SU-DHL-6 (cell line): ENCODE results near the gene MARK3.

Experiments used
- H2AFZ ChIP-seq: fragments of 200-600 bp; sonication (generic); 2 replicates; pipeline ENCODE4 v1.6.1; 2014; ENCODE audit warnings: low read depth, mild to moderate bottlenecking, moderate library complexity, mixed read lengths, antibody characterized with exemption, low read length; ENCODE audit not compliant: severe bottlenecking
- H3F3A ChIP-seq: fragments of 200-600 bp; shearing (Covaris generic); 2 replicates; pipeline ENCODE4 v1.6.0; 2016; ENCODE audit warnings: antibody characterized with exemption, mild to moderate bottlenecking; ENCODE audit not compliant: insufficient read depth
- H3K27ac ChIP-seq: fragments of 200-600 bp; sonication (generic); 2 replicates; pipeline ENCODE4 v1.5.1; 2016; ENCODE audit warnings: low read depth, mild to moderate bottlenecking, low read length, moderate library complexity, mixed read lengths
- H3K27me3 ChIP-seq: fragments of 200-600 bp; sonication (generic), shearing (Covaris generic); 2 replicates; pipeline ENCODE4 v1.6.0; 2014; ENCODE audit warnings: mild to moderate bottlenecking, low read length
- H3K36me3 ChIP-seq: fragments of 200-600 bp; sonication (generic); 2 replicates; pipeline ENCODE4 v1.6.1; 2014; ENCODE audit warnings: mild to moderate bottlenecking, low read length, mixed read lengths
- H3K4me2 ChIP-seq: fragments of 300-600, 200-600 bp; shearing (Covaris generic), sonication (generic); 2 replicates; pipeline ENCODE4 v1.6.0; 2014; ENCODE audit warnings: low read length, low read depth, mild to moderate bottlenecking; ENCODE audit not compliant: poor library complexity, severe bottlenecking
- H3K4me3 ChIP-seq: fragments of 200-600 bp; sonication (generic); 2 replicates; pipeline ENCODE4 v1.5.1; 2014; ENCODE audit warnings: antibody characterized with exemption, low read length, mild to moderate bottlenecking, mixed read lengths; ENCODE audit not compliant: insufficient read depth, poor library complexity, severe bottlenecking
- H3K79me2 ChIP-seq: fragments of 200-600 bp; sonication (generic); 2 replicates; pipeline ENCODE4 v1.6.1; 2014; ENCODE audit warnings: mild to moderate bottlenecking, low read length, moderate library complexity; ENCODE audit not compliant: insufficient read depth
- H3K9ac ChIP-seq: fragments of 200-600 bp; sonication (generic); 2 replicates; pipeline ENCODE4 v1.7.0; 2014; ENCODE audit warnings: mild to moderate bottlenecking, low read length
- H3K9me2 ChIP-seq: fragments of 200-600 bp; sonication (generic); replicated peaks from 2 replicates; pipeline ENCODE4 v1.6.1; 2014; ENCODE audit warnings: low read length; ENCODE audit not compliant: insufficient read depth
- H3K9me3 ChIP-seq: fragments of 200-600 bp; sonication (generic); 2 replicates; pipeline ENCODE4 v1.6.1; 2014; ENCODE audit warnings: low read length, mixed read lengths; ENCODE audit not compliant: insufficient read depth
- H4K20me1 ChIP-seq: fragments of 200-600 bp; sonication (generic); 2 replicates; pipeline ENCODE4 v1.6.1; 2014; ENCODE audit warnings: low read depth, mild to moderate bottlenecking, antibody characterized with exemption, low read length, moderate library complexity, mixed read lengths
- CTCF ChIP-seq: fragments of 200-600 bp; sonication (generic); IDR thresholded peaks from one replicate; pipeline ENCODE4 v1.5.1; 2017; ENCODE audit warnings: antibody characterized with exemption, mild to moderate bottlenecking, low read length, moderate library complexity; ENCODE audit not compliant: insufficient read depth, poor library complexity, severe bottlenecking
- EZH2phosphoT487 ChIP-seq: fragments of 200-600 bp; sonication (generic), shearing (Covaris generic); conservative IDR thresholded peaks from 2 replicates; pipeline ENCODE4 v1.6.1; 2018; ENCODE audit warnings: mild to moderate bottlenecking, antibody characterized with exemption, low read length, moderate library complexity, mixed read lengths

The MARK3 gene

GRCh38 chr14:103398427-103399195, 13.4 kb downstream of the MARK3 start:
- peaks cover 99% of the 10 kb centered on the region for H3K79me2 ChIP-seq
- no peaks in the 10 kb centered on the region for H3K9me3 ChIP-seq
- H3K4me2 ChIP-seq: no peak overlapping the region
- H4K20me1 ChIP-seq: peaks cover 25% of the 10 kb centered on the region
- no peaks in the 10 kb centered on the region for H3K36me3 ChIP-seq
- H3K9me2 ChIP-seq: no peaks in the 10 kb centered on the region
- TF ChIP-seq CTCF (no peak), EZH2phosphoT487 (no peak)
- H3K9ac ChIP-seq: no peak overlapping the region
- H3K27me3 ChIP-seq: no peaks in the 10 kb centered on the region
- 0 out of 2 replicates have a peak, but pooled peaks cover 4% of the 10 kb centered on the region for H3F3A ChIP-seq
- H2AFZ ChIP-seq: no peak overlapping the region
- H3K4me3 ChIP-seq: no peak overlapping the region
- H3K27ac ChIP-seq: no peak overlapping the region

- no peak overlapping the region for H3K4me3 ChIP-seq
- no peak overlapping the region for H3K27ac ChIP-seq
- no peak overlapping the region for H3K4me2 ChIP-seq
- H3K9ac ChIP-seq: no peak overlapping the region
- TF ChIP-seq EZH2phosphoT487 (no peak), CTCF (no peak)
- H3K27me3 ChIP-seq: no peaks in the 10 kb centered on the region
- 0 out of 2 replicates have a peak, but pooled peaks cover 4% of the 10 kb centered on the region for H3F3A ChIP-seq
- peaks cover 2% of the 10 kb centered on the region; the same call in 1 of the 2 replicates for H3K36me3 ChIP-seq
- no peak overlapping the region for H2AFZ ChIP-seq
- peaks cover 96% of the 10 kb centered on the region for H3K79me2 ChIP-seq
- no peaks in the 10 kb centered on the region for H3K9me2 ChIP-seq
- H4K20me1 ChIP-seq: peaks cover 25% of the 10 kb centered on the region; the same call in 1 of the 2 replicates
- H3K9me3 ChIP-seq: no peaks in the 10 kb centered on the region
Measured at GRCh38 chr14:103400537-103400936, 15.3 kb downstream of the MARK3 start.

- Histone ChIP-seq H3K4me2 (peak overlapping the region; percentile 13), H3K9me2 (no peaks in the 10 kb centered on the region), H3K27ac (no peak overlapping the region), H3K27me3 (no peaks in the 10 kb centered on the region), H3K36me3 (peaks cover 2% of the 10 kb centered on the region; the same call in 1 of the 2 replicates), H4K20me1 (peaks cover 18% of the 10 kb centered on the region; the same call in 1 of the 2 replicates), H3K79me2 (peaks cover 86% of the 10 kb centered on the region), H3F3A (0 out of 2 replicates have a peak, but pooled peaks cover 4% of the 10 kb centered on the region), H2AFZ (no peak overlapping the region), H3K9ac (no peak overlapping the region), H3K9me3 (no peaks in the 10 kb centered on the region), H3K4me3 (no peak overlapping the region)
- TF ChIP-seq EZH2phosphoT487: no peak
- TF ChIP-seq CTCF: no peak
Measured at GRCh38 chr14:103401223-103402214, 16.3 kb downstream of the MARK3 start.
